ENCODE measurements around the gene ASTN1.

DNA sequence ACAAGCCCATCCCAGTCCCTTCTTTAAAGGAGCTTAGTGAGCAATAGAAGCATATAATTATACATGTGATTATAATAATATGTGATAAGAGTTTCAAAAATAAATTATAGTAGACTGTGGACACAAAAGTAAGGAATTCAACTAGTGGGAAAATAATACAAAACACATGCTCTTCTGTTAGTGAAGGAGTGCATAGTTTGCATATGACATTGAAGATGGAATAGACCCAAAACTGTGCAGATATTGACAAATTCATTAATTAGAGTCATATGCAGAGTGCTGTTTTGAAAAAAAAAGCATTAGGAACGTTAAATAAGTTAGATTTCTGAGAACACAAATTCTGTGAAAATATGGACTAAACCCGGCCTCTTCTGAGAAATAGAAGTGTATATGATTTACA, 278.8 kb downstream of the ASTN1 start:
- TF ChIP-seq POLR2A (IDR thresholded peaks at IDR 0.05; ENCODE audit: low read length) = no peak
- no peak for TF ChIP-seq GATA1 (IDR thresholded peaks at IDR 0.05; ENCODE audit: low read depth, low read length)
